Measurements from ENCODE around the gene PTPRG.

GRCh38 chr3:62051506-62051905 is 490.1 kb downstream of the PTPRG start:
- TF ChIP-seq CTCF (IDR thresholded peaks at IDR 0.05) (no peak), POLR2A (IDR thresholded peaks at IDR 0.05) (no peak)
